Endothelial cell of hepatic sinusoid (primary cell): ENCODE measurements around the gene MYH14.
"Not testable (repeated sequence)": the region's sequence is repeated elsewhere in the genome, so short reads cannot be mapped to it uniquely, and the experiment has no call there.

ENCODE experiments used
- in situ Hi-C: cut with HindIII; loops from 2 replicates; pipeline ENCODE4 v1.10.0; 2017; ENCODE audit warnings: low sequenced_read_pairs

The MYH14 gene

GRCh38 chr19:50223439-50223716 lies 20.0 kb downstream of the MYH14 start:
- in situ Hi-C loops: no loop called here

DNA sequence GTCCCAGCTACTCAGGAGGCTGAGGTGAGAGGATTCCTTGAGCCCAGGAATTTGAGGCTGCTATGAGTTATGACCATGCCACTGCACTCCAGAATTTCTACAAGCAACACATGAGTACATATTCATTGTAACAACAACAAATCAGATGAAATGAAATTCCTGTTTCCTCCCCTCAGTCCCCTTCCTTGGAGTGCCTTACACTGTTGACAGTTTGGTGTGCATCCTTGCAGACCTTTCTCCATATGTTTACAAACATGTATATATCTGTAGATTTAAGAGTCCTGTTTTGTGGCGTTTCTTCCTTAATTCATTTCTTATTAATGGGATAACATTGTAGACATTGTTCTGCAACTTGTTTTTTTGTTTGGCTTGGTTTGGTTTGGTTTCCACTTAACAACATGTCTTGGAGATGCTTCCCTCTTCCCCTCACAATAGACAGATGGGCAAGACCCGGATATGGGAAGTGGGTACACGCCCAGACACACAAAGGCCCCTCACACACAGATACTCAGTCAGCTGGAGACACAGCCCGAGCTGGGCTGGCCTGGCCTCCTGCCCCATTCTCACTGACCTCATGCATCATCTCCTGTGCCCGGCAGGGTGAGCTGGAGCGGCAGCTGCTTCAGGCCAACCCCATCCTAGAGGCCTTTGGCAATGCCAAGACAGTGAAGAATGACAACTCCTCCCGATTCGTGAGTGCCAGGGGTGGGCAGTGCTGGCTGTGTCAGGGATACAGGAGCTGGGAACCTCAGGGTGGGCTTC lies 21.7 kb downstream of the MYH14 start:
- in situ Hi-C loops: no loop called here

DNA sequence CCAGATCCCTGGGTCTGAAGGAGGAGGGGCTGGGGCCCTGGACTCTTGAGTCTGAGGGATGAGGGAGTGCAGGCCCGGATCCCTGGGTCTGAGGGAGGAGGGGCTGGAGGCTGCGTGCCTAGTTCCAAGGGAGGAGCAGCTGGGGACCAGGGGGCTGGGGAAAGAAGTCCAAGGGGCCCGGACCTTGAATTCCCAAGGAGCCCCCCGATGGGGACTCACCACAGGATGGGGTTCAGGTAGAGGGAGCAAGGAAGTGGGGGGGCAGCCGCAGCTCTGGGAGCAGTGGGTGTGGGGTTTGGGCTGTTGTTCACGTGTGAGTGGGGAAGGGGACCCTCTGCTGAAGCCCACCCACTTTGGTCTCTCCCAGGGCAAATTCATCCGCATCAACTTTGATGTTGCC lies 23.1 kb downstream of the MYH14 start:
- in situ Hi-C loops: no loop called here

DNA sequence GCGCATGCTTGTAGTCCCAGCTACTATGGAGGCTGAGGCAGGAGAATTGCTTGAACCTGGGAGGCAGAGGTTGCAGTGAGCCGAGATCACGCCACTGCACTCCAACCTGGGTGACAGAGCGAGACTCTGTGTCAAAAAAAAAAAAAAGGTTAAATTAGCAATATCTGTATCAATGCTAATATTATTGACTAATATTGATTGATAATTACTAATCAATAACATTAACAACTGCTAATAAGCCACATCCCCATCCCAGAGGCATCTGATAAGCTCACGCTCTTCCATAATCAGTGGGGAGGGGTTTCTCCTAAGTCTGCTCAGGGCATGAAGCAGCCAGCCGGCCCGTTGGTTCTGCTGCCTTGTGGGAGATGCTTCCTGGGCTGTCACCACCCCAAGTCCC lies 24.7 kb downstream of the MYH14 start:
- in situ Hi-C loops: not testable (repeated sequence)

GRCh38 chr19:50230379-50231351 lies 27.2 kb downstream of the MYH14 start:
- in situ Hi-C loops: no loop called here

GRCh38 chr19:50231417-50231816 lies 28.0 kb downstream of the MYH14 start:
- in situ Hi-C loops: not testable (repeated sequence)

DNA sequence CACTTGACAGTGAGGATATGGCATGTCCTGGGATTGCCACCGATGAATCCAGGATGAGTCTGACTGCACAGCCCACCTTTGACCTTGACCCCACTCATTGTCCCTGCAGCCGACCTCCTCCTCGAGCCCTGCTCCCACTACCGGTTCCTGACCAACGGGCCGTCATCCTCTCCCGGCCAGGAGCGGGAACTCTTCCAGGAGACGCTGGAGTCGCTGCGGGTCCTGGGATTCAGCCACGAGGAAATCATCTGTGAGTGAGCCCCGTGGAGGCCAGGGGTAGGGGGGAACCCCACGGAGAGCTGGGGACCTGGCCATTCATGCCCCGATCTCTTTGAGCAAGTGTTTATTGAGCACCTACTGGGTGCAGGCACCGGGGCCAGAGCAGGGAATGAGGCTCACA lies 28.4 kb downstream of the MYH14 start:
- in situ Hi-C loops: no loop called here

GRCh38 chr19:50232600-50232999 lies 29.2 kb downstream of the MYH14 start:
- in situ Hi-C loops: no loop called here

GRCh38 chr19:50233308-50233910 lies 30.0 kb downstream of the MYH14 start:
- in situ Hi-C loops: no loop called here

- in situ Hi-C loops: not testable (repeated sequence)
Measured at GRCh38 chr19:50237493-50237892, 34.1 kb downstream of the MYH14 start.

- in situ Hi-C loops: no loop called here
Measured at GRCh38 chr19:50238043-50238442, 34.6 kb downstream of the MYH14 start.

- in situ Hi-C loops: no loop called here
Measured at GRCh38 chr19:50239921-50240590, 36.6 kb downstream of the MYH14 start.

DNA sequence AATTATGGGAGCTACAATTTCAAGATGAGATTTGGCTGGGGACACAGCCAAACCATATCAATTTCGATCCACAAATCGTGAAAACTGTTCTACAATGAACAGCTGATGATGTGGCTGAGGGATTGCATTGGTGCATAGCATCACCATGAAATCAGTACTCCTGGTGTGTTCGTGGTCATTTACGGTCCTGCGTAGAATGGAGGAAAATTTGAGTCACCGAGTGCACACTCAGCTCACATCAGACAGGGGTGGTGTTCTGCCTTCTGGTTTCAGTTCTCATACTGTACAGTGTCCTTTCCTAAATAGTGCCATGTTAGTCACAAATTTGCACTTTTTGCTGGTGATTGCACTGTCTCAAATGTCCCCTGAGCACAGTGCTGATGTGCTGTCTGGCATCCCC lies 39.2 kb downstream of the MYH14 start:
- in situ Hi-C loops: no loop called here

GRCh38 chr19:50244695-50245094 lies 41.3 kb downstream of the MYH14 start:
- in situ Hi-C loops: no loop called here

- in situ Hi-C loops: no loop called here
Measured at GRCh38 chr19:50248413-50248812, 45.0 kb downstream of the MYH14 start.

GRCh38 chr19:50248826-50249225 lies 45.4 kb downstream of the MYH14 start:
- in situ Hi-C loops: no loop called here

DNA sequence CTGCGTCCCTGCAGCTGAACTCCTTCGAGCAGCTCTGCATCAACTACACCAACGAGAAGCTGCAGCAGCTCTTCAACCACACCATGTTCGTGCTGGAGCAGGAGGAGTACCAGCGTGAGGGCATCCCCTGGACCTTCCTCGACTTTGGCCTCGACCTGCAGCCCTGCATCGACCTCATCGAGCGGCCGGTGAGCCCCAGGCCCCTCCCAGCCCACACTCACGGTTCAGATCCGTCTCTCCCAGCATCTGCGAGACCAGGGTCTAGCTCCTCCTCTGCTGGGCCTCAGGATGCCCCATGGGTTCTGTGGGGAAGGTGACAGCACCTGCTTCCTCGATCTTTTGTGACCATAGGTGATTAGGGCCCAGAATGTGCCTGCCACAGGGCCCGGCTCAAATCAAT lies 46.2 kb downstream of the MYH14 start:
- in situ Hi-C loops: no loop called here

- in situ Hi-C loops: no loop called here
Measured at GRCh38 chr19:50250450-50251136, 47.2 kb downstream of the MYH14 start.

DNA sequence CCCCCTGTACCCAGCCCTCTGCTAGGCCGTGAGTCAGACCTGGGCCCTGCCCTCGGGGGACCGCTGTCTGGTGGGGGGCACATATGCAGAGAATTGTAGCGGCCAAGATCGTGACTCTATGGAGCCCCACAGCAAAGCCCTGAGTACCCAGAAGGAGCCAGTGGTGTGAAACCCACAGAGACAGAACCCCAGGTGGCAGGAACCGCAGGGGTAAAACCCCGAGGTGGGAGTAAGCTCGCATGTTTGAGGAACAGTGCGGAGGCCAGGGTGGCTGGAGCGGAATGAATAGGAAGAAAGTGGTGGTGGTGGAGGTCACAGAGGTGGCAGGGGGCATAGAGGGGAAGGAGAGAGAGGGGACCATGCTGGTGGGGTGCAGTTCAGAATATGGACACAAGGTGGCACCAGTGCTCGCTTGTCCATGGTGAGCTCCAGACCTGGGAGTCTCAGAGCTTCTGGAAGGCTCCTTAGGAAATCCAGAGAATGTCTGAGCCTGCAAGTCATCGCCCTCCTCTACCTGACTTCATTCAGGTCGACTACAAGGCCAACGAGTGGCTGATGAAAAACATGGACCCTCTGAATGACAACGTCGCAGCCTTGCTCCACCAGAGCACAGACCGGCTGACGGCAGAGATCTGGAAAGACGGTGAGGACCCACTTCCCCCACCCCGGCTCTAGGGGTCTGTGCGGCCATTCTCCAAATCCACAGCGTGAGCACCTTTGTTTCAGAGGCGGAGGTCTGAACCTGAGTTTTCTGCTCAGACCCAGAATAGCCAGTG lies 48.9 kb downstream of the MYH14 start:
- in situ Hi-C loops: no loop called here

DNA sequence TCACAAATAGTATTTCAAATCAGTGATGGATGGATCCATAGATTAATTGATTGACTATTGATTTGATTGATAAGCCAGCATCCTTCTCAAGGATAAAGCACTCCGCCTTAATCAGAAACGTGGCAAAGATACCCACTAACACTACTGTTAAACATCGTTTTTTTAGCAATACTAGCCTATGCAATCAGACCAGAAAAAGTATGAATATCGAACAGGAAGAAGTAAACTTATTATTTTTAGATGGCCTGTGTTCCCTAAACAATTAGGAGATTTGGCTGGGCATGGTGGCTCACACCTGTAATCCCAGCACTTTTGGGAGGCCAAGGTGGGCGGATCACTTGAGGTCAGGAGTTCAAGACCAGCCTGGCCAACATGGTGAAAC lies 49.5 kb downstream of the MYH14 start:
- in situ Hi-C loops: no loop called here
